ENCODE data around the gene SYDE1.

Gene SYDE1

GRCh38 chr19:15115762-15116615, 8.8 kb downstream of the SYDE1 start:
- H3K27me3 ChIP-seq (ENCODE audit: control insufficient read depth, insufficient read depth, low read length) = no peaks in the 10 kb centered on the region
- H3K9ac ChIP-seq (ENCODE audit: low read depth, low read length) = no peak overlapping the region
- peaks cover 97% of the 10 kb centered on the region for H3K36me3 ChIP-seq (ENCODE audit: control insufficient read depth, insufficient read depth, low read length)
- no peak overlapping the region for H3K4me3 ChIP-seq (ENCODE audit: low read depth, low read length)
- no peaks in the 10 kb centered on the region for H3K9me3 ChIP-seq (ENCODE audit: control insufficient read depth, insufficient read depth, low read length)
- no peaks in the 10 kb centered on the region for H3K4me1 ChIP-seq (ENCODE audit: control insufficient read depth, insufficient read depth, low read length)
- no peak overlapping the region for H3K27ac ChIP-seq (ENCODE audit: low read depth, low read length)

- Histone ChIP-seq H3K27ac (ENCODE audit: low read depth, low read length) (no peak overlapping the region), H3K36me3 (ENCODE audit: control insufficient read depth, insufficient read depth, low read length) (peaks cover 92% of the 10 kb centered on the region), H3K4me1 (ENCODE audit: control insufficient read depth, insufficient read depth, low read length) (no peaks in the 10 kb centered on the region), H3K9ac (ENCODE audit: low read depth, low read length) (no peak overlapping the region), H3K9me3 (ENCODE audit: control insufficient read depth, insufficient read depth, low read length) (no peaks in the 10 kb centered on the region), H3K27me3 (ENCODE audit: control insufficient read depth, insufficient read depth, low read length) (no peaks in the 10 kb centered on the region), H3K4me3 (ENCODE audit: low read depth, low read length) (no peak overlapping the region)
These were observed 9.7 kb downstream of the SYDE1 start for GRCh38 chr19:15116856-15117255.

- Histone ChIP-seq H3K36me3 (ENCODE audit: control insufficient read depth, insufficient read depth, low read length) (peaks cover 90% of the 10 kb centered on the region), H3K4me1 (ENCODE audit: control insufficient read depth, insufficient read depth, low read length) (no peaks in the 10 kb centered on the region), H3K27ac (ENCODE audit: low read depth, low read length) (no peak overlapping the region), H3K9ac (ENCODE audit: low read depth, low read length) (no peak overlapping the region), H3K27me3 (ENCODE audit: control insufficient read depth, insufficient read depth, low read length) (no peaks in the 10 kb centered on the region), H3K9me3 (ENCODE audit: control insufficient read depth, insufficient read depth, low read length) (no peaks in the 10 kb centered on the region), H3K4me3 (ENCODE audit: low read depth, low read length) (no peak overlapping the region)
These were observed 11.0 kb downstream of the SYDE1 start for GRCh38 chr19:15118248-15118647.

GRCh38 chr19:15118789-15119494, 11.7 kb downstream of the SYDE1 start:
- Histone ChIP-seq H3K4me3 (ENCODE audit: low read depth, low read length) (no peak overlapping the region), H3K9me3 (ENCODE audit: control insufficient read depth, insufficient read depth, low read length) (no peaks in the 10 kb centered on the region), H3K9ac (ENCODE audit: low read depth, low read length) (no peak overlapping the region), H3K27me3 (ENCODE audit: control insufficient read depth, insufficient read depth, low read length) (no peaks in the 10 kb centered on the region), H3K4me1 (ENCODE audit: control insufficient read depth, insufficient read depth, low read length) (no peaks in the 10 kb centered on the region), H3K27ac (ENCODE audit: low read depth, low read length) (no peak overlapping the region), H3K36me3 (ENCODE audit: control insufficient read depth, insufficient read depth, low read length) (peaks cover 90% of the 10 kb centered on the region)

GRCh38 chr19:15120135-15121026, 13.2 kb downstream of the SYDE1 start:
- no peaks in the 10 kb centered on the region for H3K9me3 ChIP-seq (ENCODE audit: control insufficient read depth, insufficient read depth, low read length)
- no peaks in the 10 kb centered on the region for H3K4me1 ChIP-seq (ENCODE audit: control insufficient read depth, insufficient read depth, low read length)
- H3K36me3 ChIP-seq (ENCODE audit: control insufficient read depth, insufficient read depth, low read length) = peaks cover 79% of the 10 kb centered on the region
- no peak overlapping the region for H3K27ac ChIP-seq (ENCODE audit: low read depth, low read length)
- H3K4me3 ChIP-seq (ENCODE audit: low read depth, low read length) = no peak overlapping the region
- no peaks in the 10 kb centered on the region for H3K27me3 ChIP-seq (ENCODE audit: control insufficient read depth, insufficient read depth, low read length)
- no peak overlapping the region for H3K9ac ChIP-seq (ENCODE audit: low read depth, low read length)

GRCh38 chr19:15122331-15123030, 15.3 kb downstream of the SYDE1 start:
- H3K4me1 ChIP-seq (ENCODE audit: control insufficient read depth, insufficient read depth, low read length) = no peaks in the 10 kb centered on the region
- H3K36me3 ChIP-seq (ENCODE audit: control insufficient read depth, insufficient read depth, low read length) = peaks cover 58% of the 10 kb centered on the region
- no peak overlapping the region for H3K9ac ChIP-seq (ENCODE audit: low read depth, low read length)
- H3K27ac ChIP-seq (ENCODE audit: low read depth, low read length) = no peak overlapping the region
- no peak overlapping the region for H3K4me3 ChIP-seq (ENCODE audit: low read depth, low read length)
- H3K9me3 ChIP-seq (ENCODE audit: control insufficient read depth, insufficient read depth, low read length) = no peaks in the 10 kb centered on the region
- no peaks in the 10 kb centered on the region for H3K27me3 ChIP-seq (ENCODE audit: control insufficient read depth, insufficient read depth, low read length)

GRCh38 chr19:15123031-15123890, 16.1 kb downstream of the SYDE1 start:
- Histone ChIP-seq H3K9me3 (ENCODE audit: control insufficient read depth, insufficient read depth, low read length) (no peaks in the 10 kb centered on the region), H3K4me1 (ENCODE audit: control insufficient read depth, insufficient read depth, low read length) (no peaks in the 10 kb centered on the region), H3K27me3 (ENCODE audit: control insufficient read depth, insufficient read depth, low read length) (no peaks in the 10 kb centered on the region), H3K27ac (ENCODE audit: low read depth, low read length) (no peak overlapping the region), H3K9ac (ENCODE audit: low read depth, low read length) (no peak overlapping the region), H3K36me3 (ENCODE audit: control insufficient read depth, insufficient read depth, low read length) (peaks cover 50% of the 10 kb centered on the region), H3K4me3 (ENCODE audit: low read depth, low read length) (no peak overlapping the region)

GRCh38 chr19:15123900-15124299, 16.7 kb downstream of the SYDE1 start:
- H3K27ac ChIP-seq (ENCODE audit: low read depth, low read length) = no peak overlapping the region
- no peaks in the 10 kb centered on the region for H3K9me3 ChIP-seq (ENCODE audit: control insufficient read depth, insufficient read depth, low read length)
- peak overlapping the region; percentile 88; the same call in 1 of the 2 replicates for H3K4me3 ChIP-seq (ENCODE audit: low read depth, low read length)
- H3K4me1 ChIP-seq (ENCODE audit: control insufficient read depth, insufficient read depth, low read length) = no peaks in the 10 kb centered on the region
- H3K36me3 ChIP-seq (ENCODE audit: control insufficient read depth, insufficient read depth, low read length) = peaks cover 44% of the 10 kb centered on the region
- H3K9ac ChIP-seq (ENCODE audit: low read depth, low read length) = no peak overlapping the region
- no peaks in the 10 kb centered on the region for H3K27me3 ChIP-seq (ENCODE audit: control insufficient read depth, insufficient read depth, low read length)

- Histone ChIP-seq H3K4me1 (ENCODE audit: control insufficient read depth, insufficient read depth, low read length) (no peaks in the 10 kb centered on the region), H3K27me3 (ENCODE audit: control insufficient read depth, insufficient read depth, low read length) (no peaks in the 10 kb centered on the region), H3K36me3 (ENCODE audit: control insufficient read depth, insufficient read depth, low read length) (peaks cover 36% of the 10 kb centered on the region), H3K9me3 (ENCODE audit: control insufficient read depth, insufficient read depth, low read length) (no peaks in the 10 kb centered on the region), H3K9ac (ENCODE audit: low read depth, low read length) (peak overlapping the region; percentile 32; the same call in 1 of the 2 replicates), H3K4me3 (ENCODE audit: low read depth, low read length) (peak overlapping the region; percentile 88), H3K27ac (ENCODE audit: low read depth, low read length) (peak overlapping the region; percentile 96)
These were observed 17.5 kb downstream of the SYDE1 start for GRCh38 chr19:15124572-15125231.
